Natural killer cell (primary cell): ENCODE results near the gene SERP2. TPM values are rescaled to one million over a fixed set of nuclear protein-coding genes. Genes with fewer than 3 reads are reported as not detected.

Experiments used
- ATAC-seq, 3 donors: fragments of 150-1000 bp in 2 of 3; fragments of 200-7000 bp in 1 of 3; cut with Tn5 transposase; 1 replicate in 1 of 3; 2 replicates in 2 of 3; pipeline ENCODE4 v1.10.0; 2021; ENCODE audit warnings: mild to moderate bottlenecking in 2 of 3, moderate library complexity in 2 of 3
- DNase-seq, 2 donors: peaks; one replicate each; pipeline versions ENCODE4 v3.0.0 to v3.0.0-alpha.2; 2013 to 2021; ENCODE audit warnings: mixed read lengths in 1 of 2
- H3K27ac ChIP-seq: one replicate; pipeline ENCODE4 v1.5.1; 2013; ENCODE audit warnings: mild to moderate bottlenecking, low read length
- H3K27me3 ChIP-seq: one replicate; pipeline ENCODE4 v1.6.1; 2013; ENCODE audit warnings: low read length; ENCODE audit not compliant: control insufficient read depth, insufficient read depth
- H3K36me3 ChIP-seq: one replicate; pipeline ENCODE4 v1.6.1; 2013; ENCODE audit warnings: low read length; ENCODE audit not compliant: control insufficient read depth, insufficient read depth
- H3K4me1 ChIP-seq: one replicate; pipeline ENCODE4 v1.6.1; 2013; ENCODE audit warnings: low read length; ENCODE audit not compliant: control insufficient read depth, insufficient read depth
- H3K4me3 ChIP-seq: one replicate; pipeline ENCODE4 v1.5.1; 2013; ENCODE audit warnings: low read length
- H3K9me3 ChIP-seq: one replicate; pipeline ENCODE4 v1.6.1; 2013; ENCODE audit warnings: low read length; ENCODE audit not compliant: control insufficient read depth, insufficient read depth
- H3K27ac Mint-ChIP-seq, 2 donors: one replicate each; pipeline ENCODE4 v1.8.0; 2022; ENCODE audit warnings: mild to moderate bottlenecking in 2 of 2, mixed read lengths in 2 of 2, moderate library complexity in 1 of 2
- H3K27me3 Mint-ChIP-seq, 2 donors: one replicate each; pipeline ENCODE4 v1.8.0; 2022; ENCODE audit warnings: low read depth in 2 of 2, mixed read lengths in 2 of 2
- H3K36me3 Mint-ChIP-seq: one replicate; pipeline ENCODE4 v1.8.0; 2022; ENCODE audit warnings: mixed read lengths
- H3K4me1 Mint-ChIP-seq, 2 donors: one replicate each; pipeline ENCODE4 v1.8.0; 2022; ENCODE audit warnings: mixed read lengths in 2 of 2
- H3K4me3 Mint-ChIP-seq: one replicate; pipeline ENCODE4 v1.8.0; 2022; ENCODE audit warnings: mild to moderate bottlenecking, moderate library complexity, mixed read lengths
- H3K9me3 Mint-ChIP-seq, 2 donors: one replicate each; pipeline ENCODE4 v1.8.0; 2022; ENCODE audit warnings: mixed read lengths in 2 of 2
- WGBS: methylation state at CpG from one replicate; pipeline ENCODE4 v1.1.7; 2013; ENCODE audit warnings: missing lambda C conversion rate; ENCODE audit not compliant: insufficient coverage; 5-methylcytosine and 5-hydroxymethylcytosine counted together
- intact Hi-C: fragments of 100-400 bp; cut with micrococcal nuclease; formaldehyde crosslinking; loops from one replicate; pipeline ENCODE4 v1.14.2; 2022
- total RNA-seq, 4 donors: library from RNA; stranded (reverse); fragments of 120-200 nt in 1 of 4; gene quantifications; one replicate each; pipeline versions ENCODE4 v1.2.3 to v1.2.4, GENCODE V29; 2013 to 2022
- TF ChIP-seq, protein P1 (sequence below): fragments of 200-600 bp; IDR thresholded peaks from one replicate; pipeline ENCODE4 v1.8.0; 2022; ENCODE audit warnings: antibody characterized with exemption

SERP2 gene
- total RNA-seq, 3 donors from 2014 or later (not counting 1 experiment from before 2014, with no cell fraction given), result 2.0 to 4.1 (median 3.2) TPM

DNA sequence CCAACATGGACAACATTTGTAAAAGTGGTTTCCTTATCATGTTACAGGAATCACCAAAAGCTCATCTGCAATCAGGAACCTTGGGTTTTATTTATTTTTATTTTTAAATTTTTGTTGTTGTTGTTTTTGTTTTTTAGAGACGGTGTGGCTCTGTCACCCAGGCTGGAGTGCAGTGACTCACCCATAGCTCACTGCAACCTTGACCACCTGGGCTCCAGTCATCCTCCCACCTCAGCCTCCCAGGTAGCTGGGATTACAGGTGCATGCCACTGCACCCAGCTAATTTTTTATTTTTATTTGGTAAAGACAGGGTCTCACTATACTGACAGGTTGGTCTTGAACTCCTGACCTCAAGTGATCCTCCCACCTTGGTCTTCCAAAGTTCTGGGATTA is 13.6 kb upstream of the SERP2 start:
- no peak overlapping the region for H3K27ac Mint-ChIP-seq
- DNase-seq, result no peak

DNA sequence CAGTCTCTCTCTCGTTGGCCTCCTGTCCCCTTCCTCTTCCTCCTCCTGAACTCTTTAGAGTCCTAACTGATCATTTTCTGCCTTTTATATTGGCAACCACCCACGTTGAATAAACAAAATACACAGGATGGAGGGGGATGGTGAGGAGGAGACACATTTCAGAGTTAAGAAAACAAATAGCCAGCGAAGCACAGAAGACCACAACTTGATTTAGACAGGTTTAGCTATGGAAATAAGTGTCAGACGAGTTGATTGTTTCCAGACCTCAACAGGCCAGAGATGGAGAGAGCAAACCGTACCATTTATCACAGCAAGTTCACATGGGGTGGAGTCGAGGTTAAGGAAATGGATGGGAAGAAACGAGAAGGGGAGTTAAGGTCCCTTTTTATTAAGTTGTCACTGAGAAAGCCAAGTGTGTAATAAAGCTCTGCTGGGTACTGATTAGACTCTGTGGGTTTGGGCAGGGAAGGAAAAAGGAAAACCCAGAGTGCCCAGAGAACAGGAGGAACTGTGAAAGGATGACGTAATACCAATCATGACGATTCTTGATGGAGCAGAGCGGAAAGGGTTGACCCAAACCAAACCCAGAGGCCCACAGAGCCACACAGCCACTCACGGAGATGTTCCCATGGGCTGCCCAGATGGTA is 11.1 kb upstream of the SERP2 start:
- DNase-seq, result no peak
- Histone ChIP-seq H3K36me3 (no peaks in the 10 kb centered on the region), H3K27me3 (no peaks in the 10 kb centered on the region), H3K9me3 (no peaks in the 10 kb centered on the region), H3K4me3 (no peak overlapping the region), H3K27ac (no peak overlapping the region), H3K4me1 (no peaks in the 10 kb centered on the region)
- TF ChIP-seq, protein P1, sequence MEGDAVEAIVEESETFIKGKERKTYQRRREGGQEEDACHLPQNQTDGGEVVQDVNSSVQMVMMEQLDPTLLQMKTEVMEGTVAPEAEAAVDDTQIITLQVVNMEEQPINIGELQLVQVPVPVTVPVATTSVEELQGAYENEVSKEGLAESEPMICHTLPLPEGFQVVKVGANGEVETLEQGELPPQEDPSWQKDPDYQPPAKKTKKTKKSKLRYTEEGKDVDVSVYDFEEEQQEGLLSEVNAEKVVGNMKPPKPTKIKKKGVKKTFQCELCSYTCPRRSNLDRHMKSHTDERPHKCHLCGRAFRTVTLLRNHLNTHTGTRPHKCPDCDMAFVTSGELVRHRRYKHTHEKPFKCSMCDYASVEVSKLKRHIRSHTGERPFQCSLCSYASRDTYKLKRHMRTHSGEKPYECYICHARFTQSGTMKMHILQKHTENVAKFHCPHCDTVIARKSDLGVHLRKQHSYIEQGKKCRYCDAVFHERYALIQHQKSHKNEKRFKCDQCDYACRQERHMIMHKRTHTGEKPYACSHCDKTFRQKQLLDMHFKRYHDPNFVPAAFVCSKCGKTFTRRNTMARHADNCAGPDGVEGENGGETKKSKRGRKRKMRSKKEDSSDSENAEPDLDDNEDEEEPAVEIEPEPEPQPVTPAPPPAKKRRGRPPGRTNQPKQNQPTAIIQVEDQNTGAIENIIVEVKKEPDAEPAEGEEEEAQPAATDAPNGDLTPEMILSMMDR, result no peak
- ATAC-seq, result no peak
- H3K36me3 Mint-ChIP-seq, result no peaks in the 10 kb centered on the region
- H3K4me1 Mint-ChIP-seq, result no peaks in the 10 kb centered on the region
- peaks cover 0 to 7% of the 10 kb centered on the region in 2 donors for H3K27me3 Mint-ChIP-seq
- no peaks in the 10 kb centered on the region for H3K9me3 Mint-ChIP-seq
- no peak overlapping the region for H3K27ac Mint-ChIP-seq
- intact Hi-C loops, result no loop called here
- 62% methylated on average over 10 of the region's 11 CpGs for WGBS
- no peak overlapping the region for H3K4me3 Mint-ChIP-seq

More for the DNA sequence above, 13.6 kb upstream of the SERP2 start:
- no CpG with 5 or more reads among the region's 1 CpG for WGBS
- H3K27me3 ChIP-seq, result no peaks in the 10 kb centered on the region
- H3K4me1 ChIP-seq, result no peaks in the 10 kb centered on the region
- no peak overlapping the region for H3K27ac ChIP-seq
- no peak overlapping the region for H3K4me3 Mint-ChIP-seq
- H3K4me3 ChIP-seq, result no peak overlapping the region
- H3K27me3 Mint-ChIP-seq, result peaks cover 0 to 7% of the 10 kb centered on the region in 2 donors
- H3K36me3 Mint-ChIP-seq, result no peaks in the 10 kb centered on the region
- TF ChIP-seq, protein P1, result no peak
- ATAC-seq, result no peak
- no peaks in the 10 kb centered on the region for H3K9me3 Mint-ChIP-seq
- H3K36me3 ChIP-seq, result no peaks in the 10 kb centered on the region
- H3K9me3 ChIP-seq, result no peaks in the 10 kb centered on the region
- H3K4me1 Mint-ChIP-seq, result no peaks in the 10 kb centered on the region
- intact Hi-C loops, result loop anchor here (10.0 kb wide), 1 partner anchor 275 kb away; no protein-coding TSS in a partner anchor

GRCh38 chr13:44363631-44364344 is 9.8 kb upstream of the SERP2 start:
- Mint-ChIP-seq H3K4me1 (peaks cover under 1% of the 10 kb centered on the region in 2 donors), H3K9me3 (no peaks in the 10 kb centered on the region), H3K27me3 (peaks cover 0 to 3% of the 10 kb centered on the region in 2 donors), H3K27ac (no peak overlapping the region), H3K36me3 (no peaks in the 10 kb centered on the region), H3K4me3 (no peak overlapping the region)
- DNase-seq, result no peak
- H3K9me3 ChIP-seq, result no peaks in the 10 kb centered on the region
- intact Hi-C loops, result no loop called here
- H3K27me3 ChIP-seq, result no peaks in the 10 kb centered on the region
- H3K36me3 ChIP-seq, result no peaks in the 10 kb centered on the region
- 76% methylated on average over 7 of the region's 11 CpGs for WGBS
- TF ChIP-seq, protein P1, result no peak
- no peak overlapping the region for H3K27ac ChIP-seq
- ATAC-seq, result no peak
- H3K4me3 ChIP-seq, result no peak overlapping the region
- no peaks in the 10 kb centered on the region for H3K4me1 ChIP-seq
